Head of caudate nucleus (tissue), 42 donors: ENCODE measurements around the gene ZNHIT1.

Experiments used
- DNase-seq, 42 donors: peaks; one replicate each; pipeline versions ENCODE4 v3.0.0 to v3.0.0-alpha.2; 2020 to 2021; ENCODE audit warnings: mixed read lengths in 7 of 42
- intact Hi-C: fragments of 100-400 bp; cut with DNase I; formaldehyde crosslinking; loops from one replicate; pipeline ENCODE4 v1.15.0; 2022

Gene ZNHIT1

DNA sequence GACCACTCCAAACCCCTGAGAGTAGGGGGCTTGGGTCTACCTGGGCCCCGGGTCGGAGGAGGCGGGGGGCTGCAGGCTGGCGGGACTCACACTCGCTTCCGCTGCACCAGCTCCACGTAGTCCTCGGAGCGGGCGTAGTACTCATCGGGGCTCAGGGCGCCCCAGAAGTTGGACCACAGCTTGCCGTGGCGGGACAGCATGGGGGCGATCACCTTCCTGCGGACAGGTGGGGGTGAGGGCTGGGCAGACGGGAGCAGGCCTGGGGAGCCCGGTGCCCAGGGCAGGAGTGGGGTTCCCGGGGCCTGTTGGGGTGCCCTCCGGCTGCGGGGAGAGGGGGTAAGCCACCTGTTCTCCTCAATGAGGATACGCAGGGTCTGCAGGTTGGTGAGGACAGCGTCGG, 6.5 kb upstream of the ZNHIT1 start:
- intact Hi-C loops, result loop anchor here (10.0 kb wide), 1 partner anchor 73 kb away; no protein-coding TSS in a partner anchor
- DNase-seq, result no peak

DNA sequence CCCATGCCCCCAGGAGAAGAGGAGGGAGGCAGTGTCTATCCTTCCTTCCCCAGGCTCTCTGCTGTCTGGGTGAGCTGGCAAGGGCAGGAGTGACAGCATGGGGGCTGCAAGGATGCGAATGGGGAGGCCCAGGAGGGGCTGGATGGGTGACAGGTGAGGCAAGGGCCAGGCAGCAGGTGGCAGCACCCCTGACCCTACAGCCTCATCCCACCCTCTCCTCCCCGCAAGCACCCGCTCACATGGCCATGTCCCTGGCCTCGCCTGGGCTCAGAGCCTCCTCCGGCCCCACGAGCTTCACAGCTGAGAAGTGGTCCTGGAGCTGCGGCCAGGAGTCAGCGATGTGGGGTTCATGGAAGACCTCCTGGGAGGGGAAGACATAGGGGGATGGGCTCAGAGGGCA, 6.0 kb upstream of the ZNHIT1 start:
- intact Hi-C loops, result loop anchor here (10.0 kb wide), 1 partner anchor 73 kb away; no protein-coding TSS in a partner anchor
- DNase-seq, result no peak

- peak in 4 of 42 donors; percentile 21 to 44 (median 26) for DNase-seq
- intact Hi-C loops, result loop anchor here (10.0 kb wide), 1 partner anchor 69 kb away; no protein-coding TSS in a partner anchor
These were observed 1.7 kb upstream of the ZNHIT1 start for GRCh38 chr7:101216001-101216859.

- peak in 4 of 42 donors; percentile 10 to 43 (median 24) for DNase-seq
- intact Hi-C loops, result loop anchor here (10.0 kb wide), 1 partner anchor 68 kb away; no protein-coding TSS in a partner anchor
These were observed 1.0 kb upstream of the ZNHIT1 start for GRCh38 chr7:101216860-101217387.

DNA sequence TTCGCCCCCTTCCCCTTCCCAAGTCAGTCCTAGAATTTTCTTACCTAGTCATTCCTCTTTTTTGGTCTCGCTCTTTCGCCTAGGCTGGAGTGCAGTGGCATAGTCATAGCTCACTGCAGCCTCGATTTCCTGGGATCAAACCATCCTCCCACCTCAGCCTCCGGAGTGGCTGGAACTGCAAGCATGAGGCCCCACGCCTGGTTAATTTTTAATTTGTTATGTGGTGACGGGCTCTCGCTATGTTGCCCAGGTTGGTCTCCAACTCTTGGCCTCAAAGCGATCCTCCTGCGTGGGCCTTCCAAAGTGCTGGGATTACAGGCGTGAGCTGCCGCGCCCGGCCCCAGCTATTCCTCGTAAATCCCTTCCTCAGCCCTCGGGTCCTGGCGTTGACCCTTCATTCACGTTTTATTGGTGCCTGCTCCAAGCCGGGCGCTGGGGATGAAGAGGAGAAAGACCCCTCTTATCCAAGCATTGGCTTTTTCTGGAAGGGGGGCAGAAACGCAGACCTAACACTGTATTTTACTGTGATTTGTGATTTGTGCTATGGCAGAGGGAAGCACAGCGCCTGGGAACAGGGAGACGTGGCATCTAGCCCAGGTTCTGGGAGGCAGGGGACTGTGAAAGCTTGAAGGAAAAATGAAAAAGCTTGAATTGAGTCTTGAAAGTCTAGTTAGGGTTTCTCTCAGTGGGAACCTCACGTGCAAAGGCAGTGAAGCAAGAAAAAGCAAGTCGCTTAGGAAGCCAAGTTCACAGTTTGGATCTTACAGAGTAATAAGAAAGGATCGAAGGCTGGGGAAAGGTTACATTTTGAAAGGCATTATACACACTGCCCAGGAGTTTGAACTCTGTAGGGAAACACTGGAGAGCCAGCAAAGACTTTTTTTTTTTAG, 516 bp downstream of the ZNHIT1 start:
- intact Hi-C loops, result loop anchor here (2.0 to 10.0 kb wide), 2 partner anchors 26 to 66 kb away; partner anchors contain the start of gene FIS1

GRCh38 chr7:101220295-101220694, 2.3 kb downstream of the ZNHIT1 start:
- intact Hi-C loops, result no loop called here
- no peak for DNase-seq

More for the DNA sequence above, 516 bp downstream of the ZNHIT1 start:
- peak in 2 of 42 donors; percentile 19 to 41 for DNase-seq

DNA sequence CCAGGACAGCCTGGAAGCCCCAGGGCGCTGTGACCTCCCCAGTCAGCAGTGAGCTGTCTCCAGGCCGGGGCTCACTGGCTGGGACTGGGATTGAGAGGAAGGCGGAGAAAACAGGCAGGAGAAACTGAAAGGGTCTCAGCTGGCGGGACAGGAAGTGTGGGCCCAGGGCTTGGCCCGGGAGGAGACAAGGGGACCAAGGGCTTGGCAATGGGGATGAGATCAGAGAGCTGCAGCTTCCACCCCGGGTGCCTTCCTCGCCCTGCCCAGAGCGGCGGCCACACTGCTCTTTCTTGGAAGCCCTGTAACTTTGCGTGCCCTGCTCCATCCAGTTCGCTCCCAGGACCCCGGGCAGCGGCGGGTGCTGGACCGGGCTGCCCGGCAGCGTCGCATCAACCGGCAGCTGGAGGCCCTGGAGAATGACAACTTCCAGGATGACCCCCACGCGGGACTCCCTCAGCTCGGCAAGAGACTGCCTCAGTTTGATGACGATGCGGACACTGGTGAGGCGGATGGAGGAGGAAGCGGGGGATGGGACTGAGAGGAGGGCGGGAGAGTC, 4.4 kb downstream of the ZNHIT1 start:
- intact Hi-C loops, result no loop called here

DNA sequence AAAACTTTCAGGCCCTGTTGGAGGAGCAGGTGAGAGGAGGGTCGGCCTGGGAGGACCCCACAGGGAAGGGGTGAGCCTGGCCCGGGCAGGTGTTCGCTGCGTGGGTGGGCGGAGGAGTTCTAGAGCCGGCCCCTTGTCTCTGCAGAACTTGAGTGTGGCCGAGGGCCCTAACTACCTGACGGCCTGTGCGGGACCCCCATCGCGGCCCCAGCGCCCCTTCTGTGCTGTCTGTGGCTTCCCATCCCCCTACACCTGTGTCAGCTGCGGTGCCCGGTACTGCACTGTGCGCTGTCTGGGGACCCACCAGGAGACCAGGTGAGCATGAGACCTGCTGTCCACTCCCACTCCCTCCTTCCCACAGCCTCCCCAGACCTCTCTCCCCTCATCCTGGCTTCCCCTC, 5.6 kb downstream of the ZNHIT1 start:
- no peak for DNase-seq
- intact Hi-C loops, result no loop called here

More for the DNA sequence above, 4.4 kb downstream of the ZNHIT1 start:
- no peak for DNase-seq

DNA sequence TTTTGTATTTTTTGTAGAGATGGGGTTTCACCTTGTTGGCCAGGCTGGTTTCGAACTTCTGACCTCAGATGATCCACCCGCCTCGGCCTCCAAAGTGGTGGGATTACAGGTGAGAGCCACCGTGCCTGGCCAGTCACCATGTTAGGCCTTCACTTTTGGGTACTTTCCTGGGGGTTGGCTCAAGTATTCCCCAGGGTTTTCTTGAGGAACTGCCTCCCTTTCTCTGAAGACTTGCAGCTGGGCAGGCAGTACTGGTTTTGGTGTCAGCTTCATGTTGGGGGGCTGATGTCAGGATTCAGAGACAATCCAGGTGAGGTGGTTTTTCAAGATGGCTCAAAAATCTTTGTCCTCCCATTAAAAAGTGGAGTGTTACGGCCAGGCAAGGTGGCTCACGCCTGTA, 7.7 kb downstream of the ZNHIT1 start:
- intact Hi-C loops, result no loop called here
- no peak for DNase-seq

DNA sequence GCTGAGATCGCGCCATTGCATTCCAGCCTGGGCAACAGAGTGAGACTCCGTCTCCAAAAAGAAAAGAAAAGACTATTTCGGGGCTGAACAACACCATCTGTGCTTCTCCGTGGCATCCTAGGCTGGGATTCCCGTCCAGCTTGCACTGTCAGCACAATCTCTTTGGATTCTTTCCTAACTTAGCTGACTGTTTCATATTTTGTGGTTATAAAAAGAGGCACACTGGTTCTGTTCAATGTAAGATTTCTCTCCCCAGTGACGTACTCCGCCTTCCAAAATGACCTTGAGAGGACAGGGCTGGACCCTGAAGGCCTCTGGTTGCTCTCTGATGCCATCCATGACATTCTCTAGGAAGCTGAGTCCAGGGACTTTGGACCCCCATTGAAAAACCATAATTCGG, 8.8 kb downstream of the ZNHIT1 start:
- DNase-seq, result no peak
- intact Hi-C loops, result no loop called here

- no peak for DNase-seq
- intact Hi-C loops, result no loop called here
These were observed 13.7 kb downstream of the ZNHIT1 start for GRCh38 chr7:101231644-101232043.

DNA sequence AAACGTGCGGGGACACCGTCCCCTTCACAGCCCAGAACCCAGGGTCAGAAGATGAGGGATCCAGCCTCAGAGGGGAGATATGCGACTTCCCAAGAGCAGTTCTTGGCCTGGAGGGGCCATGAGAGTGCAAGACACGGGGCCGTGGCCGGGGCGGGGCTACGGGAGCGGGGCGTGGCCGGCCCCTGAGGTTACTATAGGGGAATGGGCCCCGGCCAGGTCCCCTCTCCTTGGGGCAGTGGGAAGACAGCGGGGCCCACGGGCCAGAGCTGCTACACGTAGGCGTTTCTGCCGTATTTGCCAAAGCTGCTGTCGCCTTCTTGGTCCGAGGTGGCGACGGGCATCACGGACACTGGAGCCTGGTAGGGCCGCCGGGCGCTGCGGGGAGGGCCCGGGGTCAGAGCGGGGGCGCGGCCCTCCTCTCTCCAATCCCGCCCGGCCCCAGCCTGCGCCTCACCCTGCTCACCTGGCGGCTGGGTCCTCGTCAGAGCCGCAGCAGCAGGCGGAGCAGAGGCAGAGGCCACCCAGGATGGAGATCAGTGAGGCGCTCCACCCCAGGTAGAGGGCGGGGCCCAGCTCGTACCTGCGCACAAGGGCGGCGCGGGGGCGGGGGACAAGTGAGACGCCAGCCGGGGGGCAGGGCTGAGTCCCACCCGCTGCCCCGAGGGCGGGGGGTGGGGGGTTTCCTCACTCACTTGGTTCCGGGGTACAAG, 14.3 kb downstream of the ZNHIT1 start:
- intact Hi-C loops, result no loop called here
- peak; percentile 57 to 92 (median 79) for DNase-seq

- DNase-seq, result no peak
- intact Hi-C loops, result no loop called here
These were observed 16.1 kb downstream of the ZNHIT1 start for GRCh38 chr7:101233907-101234547.

DNA sequence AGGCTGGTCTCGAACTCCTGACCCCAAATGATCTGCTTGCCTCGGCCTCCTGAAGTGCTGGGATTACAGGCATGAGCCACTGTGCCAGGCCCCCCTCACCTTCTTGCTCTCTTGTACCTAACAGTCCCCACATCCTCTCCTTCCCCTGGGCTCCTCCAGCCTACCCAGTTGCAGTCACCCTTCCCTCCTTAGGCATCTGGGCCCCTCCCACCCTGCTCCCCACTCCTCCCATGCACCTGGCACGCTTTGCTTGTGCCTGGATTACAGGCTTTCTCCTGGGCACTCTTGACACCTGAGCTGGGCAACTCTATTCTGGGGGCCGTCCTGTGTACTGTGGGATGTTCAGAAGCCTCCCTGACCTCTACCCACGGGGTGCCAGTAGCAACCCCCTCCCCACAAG, 16.7 kb downstream of the ZNHIT1 start:
- DNase-seq, result no peak

DNA sequence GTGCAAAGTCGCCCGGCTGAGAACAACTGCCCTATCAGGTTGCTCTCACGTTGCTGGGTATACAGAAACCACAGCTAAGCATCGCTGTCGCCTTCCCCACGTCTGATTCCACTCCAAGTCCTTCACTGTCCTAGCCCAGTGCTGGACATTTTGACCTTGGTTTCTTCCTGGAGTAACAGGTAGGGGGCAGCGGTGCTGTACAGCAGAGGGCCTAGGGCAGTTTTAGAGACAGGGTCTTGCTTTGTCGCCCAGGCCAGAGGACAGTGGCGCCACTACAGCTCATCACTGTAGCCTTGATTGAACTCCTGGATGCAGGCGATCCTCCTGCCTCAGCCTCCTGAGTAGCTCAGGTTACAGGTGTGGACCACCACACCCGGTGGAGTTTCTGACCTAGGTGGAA, 17.1 kb downstream of the ZNHIT1 start:
- intact Hi-C loops, result no loop called here
- peak in 1 of 42 donors; percentile 60 for DNase-seq

More for the DNA sequence above, 16.7 kb downstream of the ZNHIT1 start:
- intact Hi-C loops, result no loop called here

DNA sequence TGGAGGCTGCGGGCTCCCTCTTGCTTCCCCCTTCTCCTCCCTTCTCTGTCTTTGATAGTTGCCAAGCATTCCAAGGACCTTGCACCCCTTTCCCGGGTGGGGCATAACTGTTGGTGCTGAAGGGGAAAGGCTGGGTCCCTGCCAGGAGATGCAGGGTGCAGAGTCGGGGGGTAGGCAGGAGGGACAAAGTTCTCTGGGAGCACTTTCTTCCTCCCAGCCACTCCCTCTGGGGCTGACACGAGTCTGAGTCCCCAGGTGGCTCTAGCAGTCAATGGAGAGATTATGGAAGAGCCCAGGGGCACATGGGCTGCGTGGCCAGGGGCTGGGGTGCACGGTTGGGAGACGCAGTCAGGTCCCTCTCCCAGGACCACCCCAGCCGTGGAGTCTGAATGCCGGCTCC, 17.6 kb downstream of the ZNHIT1 start:
- DNase-seq, result no peak
- intact Hi-C loops, result no loop called here

DNA sequence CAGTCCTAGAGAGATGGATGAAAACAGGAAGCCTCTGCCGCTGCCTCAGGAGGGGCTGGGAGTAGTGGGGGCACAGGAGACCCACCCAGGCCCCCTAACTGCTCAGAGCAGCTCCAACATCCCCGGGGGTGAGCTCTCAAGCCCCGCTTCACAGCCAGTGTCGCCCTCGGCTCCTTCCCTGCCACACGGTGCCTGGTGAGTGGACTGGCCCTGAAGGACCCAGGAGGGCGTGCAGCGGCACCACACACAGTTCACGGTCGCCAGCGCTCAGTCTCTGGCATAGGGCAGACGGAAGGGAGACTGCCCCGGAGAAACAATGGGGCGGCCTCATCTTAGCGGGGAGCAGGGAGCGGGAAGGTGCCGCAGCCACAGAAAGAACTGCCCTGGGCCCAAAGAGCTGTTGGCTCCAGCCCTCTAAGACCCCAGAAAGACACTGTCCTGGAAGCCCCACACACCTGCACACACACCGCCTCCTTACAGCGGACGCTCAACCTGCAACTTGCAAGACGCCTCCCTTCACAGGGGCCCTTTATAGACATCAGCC, 18.4 kb downstream of the ZNHIT1 start:
- intact Hi-C loops, result no loop called here

More for the DNA sequence above, 18.4 kb downstream of the ZNHIT1 start:
- no peak for DNase-seq
